Natural killer cell treated with Interleukin-12 subunit alpha and Interleukin-12 subunit beta and Interleukin-15 and Interleukin-18, amount 100 ng/mL, for 72 hours (primary cell): ENCODE measurements around the gene PAM. TPM values are rescaled to one million over a fixed set of nuclear protein-coding genes. Genes with fewer than 3 reads are reported as not detected.

Experiments
- ATAC-seq, 2 donors: fragments of 150-1000 bp; cut with Tn5 transposase in 1 of 2; sonication (Bioruptor Pico), chemical (Tn5 transposase) in 1 of 2; 2 replicates each; pipeline ENCODE4 v1.10.0; 2021
- DNase-seq: peaks from one replicate; pipeline ENCODE4 v3.0.0; 2022; ENCODE audit warnings: low spot score
- H3K27ac Mint-ChIP-seq, 2 donors: 1 replicate in 1 of 2; 2 replicates in 1 of 2; pipeline ENCODE4 v1.8.0; 2022; ENCODE audit warnings: mixed read lengths in 2 of 2, mild to moderate bottlenecking in 1 of 2, moderate library complexity in 1 of 2
- H3K27me3 Mint-ChIP-seq, 2 donors: 1 replicate in 1 of 2; 2 replicates in 1 of 2; pipeline ENCODE4 v1.8.0; 2022; ENCODE audit warnings: mixed read lengths in 2 of 2
- H3K36me3 Mint-ChIP-seq: one replicate; pipeline ENCODE4 v1.8.0; 2022; ENCODE audit warnings: mixed read lengths
- H3K4me1 Mint-ChIP-seq, 2 donors: 1 replicate in 1 of 2; 2 replicates in 1 of 2; pipeline ENCODE4 v1.8.0; 2022; ENCODE audit warnings: low read depth in 2 of 2, mixed read lengths in 2 of 2, mild to moderate bottlenecking in 1 of 2
- H3K4me3 Mint-ChIP-seq: one replicate; pipeline ENCODE4 v1.8.0; 2022; ENCODE audit warnings: mixed read lengths
- H3K9me3 Mint-ChIP-seq: 2 replicates; pipeline ENCODE4 v1.8.0; 2022; ENCODE audit warnings: mixed read lengths
- total RNA-seq, 2 donors: library from RNA; stranded (reverse); gene quantifications; one replicate each; pipeline ENCODE4 v1.2.3, GENCODE V29; 2022

PAM gene
- total RNA-seq, 2 donors from 2014 or later = 86.3 to 124 TPM

GRCh38 chr5:102796009-102796408, 40.9 kb downstream of the PAM start:
- no peaks in the 10 kb centered on the region for H3K27me3 Mint-ChIP-seq
- no peaks in the 10 kb centered on the region for H3K9me3 Mint-ChIP-seq
- H3K36me3 Mint-ChIP-seq = no peaks in the 10 kb centered on the region
- DNase-seq (no peak), ATAC-seq (no peak)
- H3K27ac Mint-ChIP-seq = peak overlapping the region; percentile 32 to 48
- no peak overlapping the region for H3K4me3 Mint-ChIP-seq
- peaks cover 43 to 55% of the 10 kb centered on the region in 2 donors for H3K4me1 Mint-ChIP-seq

- no peak for DNase-seq
- Mint-ChIP-seq H3K9me3 (no peaks in the 10 kb centered on the region), H3K27me3 (no peaks in the 10 kb centered on the region), H3K4me1 (peaks cover 45 to 58% of the 10 kb centered on the region in 2 donors), H3K27ac (peak overlapping the region; percentile 32 to 48), H3K36me3 (no peaks in the 10 kb centered on the region), H3K4me3 (no peak overlapping the region)
- ATAC-seq = no peak
These were observed 41.4 kb downstream of the PAM start for GRCh38 chr5:102796498-102796897.

DNA sequence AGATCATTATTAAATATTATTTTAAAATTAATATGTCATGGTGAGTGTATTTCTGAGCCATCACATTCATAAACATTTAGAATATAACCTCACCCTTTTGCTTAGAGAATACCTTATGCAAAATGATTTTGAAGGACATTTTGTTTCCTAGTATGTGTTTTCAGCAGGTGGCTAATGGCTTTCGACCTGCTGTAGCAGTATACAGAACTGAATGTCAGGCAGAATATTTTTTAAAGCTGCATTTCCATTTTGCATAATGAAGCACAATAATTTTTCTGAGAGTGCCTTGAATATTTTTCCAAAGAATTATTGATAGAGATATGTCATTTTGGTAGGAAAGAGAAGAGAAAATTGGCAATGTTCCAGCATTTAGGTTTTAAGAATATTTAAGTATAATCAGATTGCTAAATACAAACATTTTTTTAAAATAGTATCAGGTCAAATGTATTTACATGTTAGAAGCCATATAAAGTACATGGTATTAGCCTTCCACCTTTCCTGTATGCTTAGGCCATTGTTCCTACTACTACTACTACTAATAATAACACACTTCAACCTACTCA, 42.3 kb downstream of the PAM start:
- DNase-seq = no peak
- H3K9me3 Mint-ChIP-seq = no peaks in the 10 kb centered on the region
- H3K27me3 Mint-ChIP-seq = no peaks in the 10 kb centered on the region
- no peak overlapping the region for H3K4me3 Mint-ChIP-seq
- H3K27ac Mint-ChIP-seq = no peak overlapping the region
- no peaks in the 10 kb centered on the region for H3K36me3 Mint-ChIP-seq
- H3K4me1 Mint-ChIP-seq = peaks cover 44 to 59% of the 10 kb centered on the region in 2 donors
- no peak for ATAC-seq

DNA sequence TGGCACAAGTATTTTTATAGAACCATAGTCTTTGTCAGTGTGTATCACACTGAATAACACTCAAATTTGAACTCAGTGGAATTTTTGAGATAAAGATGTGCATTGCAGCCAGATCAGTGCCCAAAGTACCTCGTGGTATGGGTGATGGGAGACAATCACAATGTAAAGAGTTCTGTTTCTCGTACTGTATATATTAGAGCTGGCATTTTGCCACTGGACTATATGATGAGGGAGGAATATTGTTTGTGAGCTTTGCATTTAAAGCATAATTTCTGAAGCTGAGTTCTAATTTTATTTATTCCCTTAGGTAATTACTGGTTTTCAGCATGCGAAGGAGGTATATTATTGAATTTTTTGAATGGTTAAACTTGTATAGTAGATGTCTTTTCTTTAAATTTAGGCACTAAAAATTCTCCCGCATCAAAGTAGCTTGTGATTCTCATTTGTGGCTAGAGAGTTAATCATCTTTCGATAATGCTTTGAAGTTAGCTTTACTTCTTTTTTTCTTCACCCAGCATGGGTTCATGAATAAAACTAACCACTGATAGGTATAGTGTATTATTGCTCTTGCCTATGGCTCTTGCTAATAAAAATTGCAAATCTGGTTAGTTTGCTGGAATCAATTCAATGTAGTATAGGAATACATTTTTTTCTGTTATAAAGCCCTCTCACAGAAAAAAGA, 43.1 kb downstream of the PAM start:
- ATAC-seq (no peak), DNase-seq (no peak)
- no peak overlapping the region for H3K27ac Mint-ChIP-seq
- no peaks in the 10 kb centered on the region for H3K36me3 Mint-ChIP-seq
- no peaks in the 10 kb centered on the region for H3K27me3 Mint-ChIP-seq
- peaks cover 43 to 59% of the 10 kb centered on the region in 2 donors for H3K4me1 Mint-ChIP-seq
- H3K4me3 Mint-ChIP-seq = no peak overlapping the region
- H3K9me3 Mint-ChIP-seq = peaks cover 4% of the 10 kb centered on the region

GRCh38 chr5:102799017-102799416, 43.9 kb downstream of the PAM start:
- Mint-ChIP-seq H3K27ac (no peak overlapping the region), H3K36me3 (no peaks in the 10 kb centered on the region), H3K4me1 (peaks cover 44 to 63% of the 10 kb centered on the region in 2 donors), H3K4me3 (no peak overlapping the region), H3K27me3 (no peaks in the 10 kb centered on the region), H3K9me3 (peaks cover 4% of the 10 kb centered on the region)
- ATAC-seq (no peak), DNase-seq (no peak)

DNA sequence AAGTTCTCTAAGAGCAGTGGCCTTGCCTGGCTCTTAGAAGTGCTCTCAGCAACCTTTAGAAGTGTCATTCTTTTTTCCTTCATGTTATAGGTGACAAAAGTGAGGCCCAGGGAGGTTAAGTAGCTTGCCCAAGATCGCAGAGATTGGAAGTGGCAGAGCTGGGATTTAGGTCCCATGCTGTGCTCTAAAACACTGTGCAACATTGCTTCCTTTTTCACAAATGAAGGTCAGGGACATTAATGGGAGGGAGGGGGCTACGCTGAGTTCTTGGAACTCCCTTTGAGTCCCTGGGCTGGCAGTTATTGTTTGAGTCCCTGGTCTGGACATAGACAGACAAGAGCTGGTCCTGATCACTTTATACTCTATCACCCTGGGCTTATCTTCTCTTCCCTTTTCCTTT, 45.3 kb downstream of the PAM start:
- Mint-ChIP-seq H3K9me3 (peaks cover 4% of the 10 kb centered on the region), H3K36me3 (no peaks in the 10 kb centered on the region), H3K27me3 (no peaks in the 10 kb centered on the region), H3K4me1 (peaks cover 36 to 63% of the 10 kb centered on the region in 2 donors), H3K4me3 (peak overlapping the region; percentile 6), H3K27ac (peak overlapping the region; percentile 1 to 94)
- ATAC-seq = no peak
- DNase-seq = no peak

DNA sequence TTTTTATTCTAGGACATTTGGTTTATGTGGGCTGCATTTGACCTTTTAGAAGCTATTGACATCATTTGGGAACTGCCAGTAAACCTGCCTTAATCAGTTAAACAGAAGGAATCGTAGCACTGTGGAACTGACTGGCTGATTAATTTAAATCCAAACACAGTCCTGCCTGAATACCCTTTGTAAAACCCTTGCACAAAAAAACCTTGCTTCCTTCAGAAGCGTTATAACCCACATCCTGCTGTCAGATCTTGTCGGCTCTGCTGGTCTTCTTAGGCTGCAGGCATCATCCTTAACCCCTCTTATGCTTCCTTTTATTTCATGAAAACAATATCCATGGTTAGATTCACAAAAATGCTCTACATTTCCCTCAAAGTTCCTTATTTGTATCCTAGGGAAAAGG, 46.3 kb downstream of the PAM start:
- H3K27me3 Mint-ChIP-seq = no peaks in the 10 kb centered on the region
- H3K9me3 Mint-ChIP-seq = peaks cover 4% of the 10 kb centered on the region
- peaks cover 34 to 59% of the 10 kb centered on the region in 2 donors for H3K4me1 Mint-ChIP-seq
- H3K27ac Mint-ChIP-seq = peak overlapping the region; percentile 69 to 94
- peak; percentile 92 to 93 for ATAC-seq
- H3K4me3 Mint-ChIP-seq = peak overlapping the region; percentile 68
- peak; percentile 76 for DNase-seq
- H3K36me3 Mint-ChIP-seq = no peaks in the 10 kb centered on the region

DNA sequence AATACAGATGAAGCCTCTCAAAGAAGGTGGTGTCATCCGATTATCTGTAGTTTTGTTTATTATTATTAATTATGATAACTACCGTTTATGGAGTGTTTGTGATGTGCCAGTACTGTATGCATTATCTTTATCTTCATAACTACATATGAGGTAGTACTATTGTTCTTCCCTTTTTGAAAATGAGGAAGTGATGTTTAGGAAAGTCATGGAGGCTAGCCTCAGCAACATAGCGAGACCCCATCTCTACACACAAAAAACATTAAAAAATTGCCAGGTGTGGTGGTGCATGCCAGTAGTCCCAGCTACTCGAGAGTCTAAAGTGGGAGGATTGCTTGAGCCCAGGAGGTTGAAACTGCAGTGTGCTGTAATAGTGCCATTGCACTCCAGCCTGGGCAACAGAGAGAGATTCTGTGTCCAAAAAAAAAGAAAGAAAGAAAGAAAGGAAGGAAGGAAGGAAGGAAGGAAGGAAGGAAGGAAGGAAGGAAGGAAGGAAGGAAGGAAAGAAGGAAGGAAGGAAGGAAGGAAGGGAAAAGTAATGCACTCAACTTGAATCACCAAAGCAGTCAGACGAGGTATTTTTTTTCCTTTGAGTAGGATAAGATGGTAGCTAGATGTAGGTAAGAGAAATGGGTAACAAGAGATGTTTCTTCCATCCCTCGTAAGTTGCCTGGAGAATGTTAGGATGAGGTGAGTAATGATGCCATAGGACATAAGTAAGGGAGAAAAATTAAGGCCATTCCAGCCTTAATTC, 47.8 kb downstream of the PAM start:
- Mint-ChIP-seq H3K4me1 (peaks cover 34 to 59% of the 10 kb centered on the region in 2 donors), H3K4me3 (no peak overlapping the region), H3K36me3 (no peaks in the 10 kb centered on the region), H3K27ac (peak overlapping the region; percentile 69 to 94), H3K9me3 (peaks cover 4% of the 10 kb centered on the region), H3K27me3 (no peaks in the 10 kb centered on the region)
- DNase-seq (no peak), ATAC-seq (no peak)

- DNase-seq = no peak
- peaks cover 1% of the 10 kb centered on the region for H3K9me3 Mint-ChIP-seq
- no peaks in the 10 kb centered on the region for H3K36me3 Mint-ChIP-seq
- H3K27ac Mint-ChIP-seq = peak overlapping the region in 1 of 2 donors; percentile 22
- no peak for ATAC-seq
- no peaks in the 10 kb centered on the region for H3K27me3 Mint-ChIP-seq
- H3K4me1 Mint-ChIP-seq = peaks cover 11 to 30% of the 10 kb centered on the region in 2 donors
- no peak overlapping the region for H3K4me3 Mint-ChIP-seq
These were observed 52.9 kb downstream of the PAM start for GRCh38 chr5:102807878-102808502.

GRCh38 chr5:102809033-102809432, 53.9 kb downstream of the PAM start:
- H3K27ac Mint-ChIP-seq = peak overlapping the region in 1 of 2 donors; percentile 16
- DNase-seq (no peak), ATAC-seq (no peak)
- peaks cover 7 to 25% of the 10 kb centered on the region in 2 donors for H3K4me1 Mint-ChIP-seq
- no peak overlapping the region for H3K4me3 Mint-ChIP-seq
- H3K9me3 Mint-ChIP-seq = no peaks in the 10 kb centered on the region
- H3K36me3 Mint-ChIP-seq = no peaks in the 10 kb centered on the region
- no peaks in the 10 kb centered on the region for H3K27me3 Mint-ChIP-seq

- no peaks in the 10 kb centered on the region for H3K36me3 Mint-ChIP-seq
- H3K27me3 Mint-ChIP-seq = no peaks in the 10 kb centered on the region
- no peak overlapping the region for H3K4me3 Mint-ChIP-seq
- no peak overlapping the region for H3K27ac Mint-ChIP-seq
- no peak for ATAC-seq
- peaks cover 29 to 34% of the 10 kb centered on the region in 2 donors for H3K4me1 Mint-ChIP-seq
- no peak for DNase-seq
- peaks cover 2% of the 10 kb centered on the region for H3K9me3 Mint-ChIP-seq
These were observed 56.9 kb downstream of the PAM start for GRCh38 chr5:102811972-102812371.

DNA sequence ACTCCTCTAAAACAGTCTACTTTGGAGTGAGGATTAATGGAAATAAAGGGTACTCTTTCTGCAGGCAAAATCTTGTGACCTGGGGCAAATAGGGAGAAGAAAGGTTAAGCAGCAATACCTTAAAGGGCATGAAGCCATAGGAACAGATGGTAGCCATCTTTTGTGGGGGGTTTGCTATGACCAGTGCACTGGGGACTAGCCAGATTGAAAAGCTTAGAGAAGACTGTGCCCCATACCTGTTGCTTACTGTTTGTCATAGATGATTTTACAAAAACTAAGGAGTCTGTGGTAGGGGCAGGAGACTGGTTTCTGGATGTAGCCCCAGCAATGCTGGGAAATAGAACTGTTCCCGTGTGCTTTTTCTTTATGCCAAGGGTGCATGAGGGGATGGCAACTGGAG, 58.6 kb downstream of the PAM start:
- H3K4me3 Mint-ChIP-seq = no peak overlapping the region
- no peaks in the 10 kb centered on the region for H3K27me3 Mint-ChIP-seq
- H3K4me1 Mint-ChIP-seq = peaks cover 27 to 28% of the 10 kb centered on the region in 2 donors
- no peaks in the 10 kb centered on the region for H3K36me3 Mint-ChIP-seq
- DNase-seq = no peak
- ATAC-seq = no peak
- peaks cover 2% of the 10 kb centered on the region for H3K9me3 Mint-ChIP-seq
- no peak overlapping the region for H3K27ac Mint-ChIP-seq

DNA sequence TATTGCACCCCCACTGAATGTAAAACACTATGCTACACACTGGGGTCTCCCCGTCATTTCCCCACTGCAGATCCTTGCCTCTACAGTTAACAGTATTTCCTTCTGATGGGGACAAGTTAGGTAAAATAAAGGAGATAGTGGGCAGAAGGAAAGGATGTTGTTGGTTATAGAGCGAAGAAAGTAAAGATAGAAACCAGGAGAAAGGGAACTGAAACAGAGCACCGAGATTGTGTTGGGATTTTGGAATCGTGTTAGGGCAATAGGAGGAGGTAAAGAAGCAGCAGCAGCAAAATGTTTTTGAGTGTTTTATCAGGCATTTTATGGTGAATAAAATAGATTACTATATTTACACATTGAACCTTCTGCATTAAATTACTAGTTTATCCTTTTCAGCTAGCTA, 60.0 kb downstream of the PAM start:
- DNase-seq = no peak
- ATAC-seq = no peak

More for the DNA sequence above, 60.0 kb downstream of the PAM start:
- Mint-ChIP-seq H3K4me3 (no peak overlapping the region), H3K4me1 (peaks cover 28 to 30% of the 10 kb centered on the region in 2 donors), H3K9me3 (peaks cover 2% of the 10 kb centered on the region), H3K27me3 (no peaks in the 10 kb centered on the region), H3K27ac (peak overlapping the region in 1 of 2 donors; percentile 9), H3K36me3 (no peaks in the 10 kb centered on the region)
